ENCODE measurements around the gene TSEN2.
"Not testable (repeated sequence)": the region's sequence is repeated elsewhere in the genome, so short reads cannot be mapped to it uniquely, and the experiment has no call there.

Gene TSEN2

GRCh38 chr3:12468276-12468675, 16.0 kb upstream of the TSEN2 start:
- H3K4me3 ChIP-seq (ENCODE audit: low read length): no peak overlapping the region
- no peak for DNase-seq (ENCODE audit: low read depth, low spot score)

GRCh38 chr3:12468757-12469156, 15.5 kb upstream of the TSEN2 start:
- DNase-seq (ENCODE audit: low read depth, low spot score): no peak
- H3K4me3 ChIP-seq (ENCODE audit: low read length): no peak overlapping the region

GRCh38 chr3:12469222-12469621, 15.1 kb upstream of the TSEN2 start:
- not testable (repeated sequence) for H3K4me3 ChIP-seq (ENCODE audit: low read length); DNase-seq (ENCODE audit: low read depth, low spot score)

GRCh38 chr3:12470111-12470510, 14.2 kb upstream of the TSEN2 start:
- no peak for DNase-seq (ENCODE audit: low read depth, low spot score)
- H3K4me3 ChIP-seq (ENCODE audit: low read length): no peak overlapping the region

GRCh38 chr3:12470680-12471079, 13.6 kb upstream of the TSEN2 start:
- DNase-seq (ENCODE audit: low read depth, low spot score): no peak
- no peak overlapping the region for H3K4me3 ChIP-seq (ENCODE audit: low read length)

GRCh38 chr3:12471241-12471640, 13.0 kb upstream of the TSEN2 start:
- DNase-seq (ENCODE audit: low read depth, low spot score): no peak
- no peak overlapping the region for H3K4me3 ChIP-seq (ENCODE audit: low read length)

GRCh38 chr3:12472000-12472610, 12.2 kb upstream of the TSEN2 start:
- H3K4me3 ChIP-seq (ENCODE audit: low read length): no peak overlapping the region
- no peak for DNase-seq (ENCODE audit: low read depth, low spot score)

GRCh38 chr3:12472796-12473195, 11.5 kb upstream of the TSEN2 start:
- DNase-seq (ENCODE audit: low read depth, low spot score): no peak

GRCh38 chr3:12473511-12473910, 10.8 kb upstream of the TSEN2 start:
- no peak for DNase-seq (ENCODE audit: low read depth, low spot score)
- no peak overlapping the region for H3K4me3 ChIP-seq (ENCODE audit: low read length)

More at GRCh38 chr3:12472796-12473195, 11.5 kb upstream of the TSEN2 start:
- H3K4me3 ChIP-seq (ENCODE audit: low read length): no peak overlapping the region

GRCh38 chr3:12476238-12476897, 7.9 kb upstream of the TSEN2 start:
- DNase-seq (ENCODE audit: low read depth, low spot score): no peak
- H3K4me3 ChIP-seq (ENCODE audit: low read length): no peak overlapping the region

- no peak for DNase-seq (ENCODE audit: low read depth, low spot score)
- H3K4me3 ChIP-seq (ENCODE audit: low read length): no peak overlapping the region
Observed at GRCh38 chr3:12477256-12477655, 7.0 kb upstream of the TSEN2 start.

- no peak for DNase-seq (ENCODE audit: low read depth, low spot score)
- no peak overlapping the region for H3K4me3 ChIP-seq (ENCODE audit: low read length)
Observed at GRCh38 chr3:12478326-12478725, 6.0 kb upstream of the TSEN2 start.

GRCh38 chr3:12479198-12479597, 5.1 kb upstream of the TSEN2 start:
- not testable (repeated sequence) for H3K4me3 ChIP-seq (ENCODE audit: low read length)

GRCh38 chr3:12479919-12480427, 4.3 kb upstream of the TSEN2 start:
- peak; percentile 48 for DNase-seq (ENCODE audit: low read depth, low spot score)

More at GRCh38 chr3:12479198-12479597, 5.1 kb upstream of the TSEN2 start:
- not testable (repeated sequence) for DNase-seq (ENCODE audit: low read depth, low spot score)

GRCh38 chr3:12483410-12483809, 870 bp upstream of the TSEN2 start:
- no peak for DNase-seq (ENCODE audit: low read depth, low spot score)
- H3K4me3 ChIP-seq (ENCODE audit: low read length): peak overlapping the region; percentile 65

More at GRCh38 chr3:12479919-12480427, 4.3 kb upstream of the TSEN2 start:
- no peak overlapping the region for H3K4me3 ChIP-seq (ENCODE audit: low read length)

- DNase-seq (ENCODE audit: low read depth, low spot score): no peak
- peak overlapping the region; percentile 65 for H3K4me3 ChIP-seq (ENCODE audit: low read length)
Observed at GRCh38 chr3:12483872-12484197, 445 bp upstream of the TSEN2 start.

- peak overlapping the region; percentile 65 for H3K4me3 ChIP-seq (ENCODE audit: low read length)
- no peak for DNase-seq (ENCODE audit: low read depth, low spot score)
Observed at GRCh38 chr3:12484983-12485327, 675 bp downstream of the TSEN2 start.

- no peak overlapping the region for H3K4me3 ChIP-seq (ENCODE audit: low read length)
- DNase-seq (ENCODE audit: low read depth, low spot score): no peak
Observed at GRCh38 chr3:12486001-12486400, 1.7 kb downstream of the TSEN2 start.

GRCh38 chr3:12486916-12487315, 2.6 kb downstream of the TSEN2 start:
- no peak overlapping the region for H3K4me3 ChIP-seq (ENCODE audit: low read length)
- DNase-seq (ENCODE audit: low read depth, low spot score): no peak

GRCh38 chr3:12487336-12487735, 3.1 kb downstream of the TSEN2 start:
- no peak for DNase-seq (ENCODE audit: low read depth, low spot score)
- H3K4me3 ChIP-seq (ENCODE audit: low read length): no peak overlapping the region

- no peak overlapping the region for H3K4me3 ChIP-seq (ENCODE audit: low read length)
- no peak for DNase-seq (ENCODE audit: low read depth, low spot score)
Observed at GRCh38 chr3:12487786-12488185, 3.5 kb downstream of the TSEN2 start.
